Activated T-cell treated with anti-CD3 and anti-CD28 coated beads for 48 hours (primary cell): ENCODE measurements around the gene CYP26C1.
"Not testable (repeated sequence)": the region's sequence is repeated elsewhere in the genome, so short reads cannot be mapped to it uniquely, and the experiment has no call there.

Source experiments
- DNase-seq: peaks from one replicate; pipeline ENCODE4 v3.0.0-alpha.2; 2020; ENCODE audit warnings: low read depth

CYP26C1 gene

GRCh38 chr10:93077860-93078337 is 17.3 kb downstream of the CYP26C1 start:
- DNase-seq = no peak

GRCh38 chr10:93079663-93080349 is 19.2 kb downstream of the CYP26C1 start:
- DNase-seq = no peak

- no peak for DNase-seq
These were observed 19.9 kb downstream of the CYP26C1 start for GRCh38 chr10:93080350-93081046.

GRCh38 chr10:93081318-93081717 is 20.7 kb downstream of the CYP26C1 start:
- no peak for DNase-seq

GRCh38 chr10:93081834-93082233 is 21.2 kb downstream of the CYP26C1 start:
- DNase-seq = no peak

GRCh38 chr10:93083743-93084539 is 23.3 kb downstream of the CYP26C1 start:
- no peak for DNase-seq

- no peak for DNase-seq
These were observed 24.8 kb downstream of the CYP26C1 start for GRCh38 chr10:93085272-93085859.

GRCh38 chr10:93086289-93086688 is 25.7 kb downstream of the CYP26C1 start:
- DNase-seq = no peak

GRCh38 chr10:93087846-93088245 is 27.2 kb downstream of the CYP26C1 start:
- DNase-seq = no peak

- DNase-seq = no peak
These were observed 27.9 kb downstream of the CYP26C1 start for GRCh38 chr10:93088466-93088865.

GRCh38 chr10:93090619-93091018 is 30.0 kb downstream of the CYP26C1 start:
- no peak for DNase-seq

- DNase-seq = no peak
These were observed 31.4 kb downstream of the CYP26C1 start for GRCh38 chr10:93091960-93092359.

- no peak for DNase-seq
These were observed 34.6 kb downstream of the CYP26C1 start for GRCh38 chr10:93095225-93095624.

GRCh38 chr10:93096901-93097300 is 36.3 kb downstream of the CYP26C1 start:
- DNase-seq = no peak

- DNase-seq = no peak
These were observed 36.8 kb downstream of the CYP26C1 start for GRCh38 chr10:93097386-93097785.

GRCh38 chr10:93098816-93099215 is 38.2 kb downstream of the CYP26C1 start:
- no peak for DNase-seq

GRCh38 chr10:93099670-93100069 is 39.1 kb downstream of the CYP26C1 start:
- no peak for DNase-seq

- not testable (repeated sequence) for DNase-seq
These were observed 40.5 kb downstream of the CYP26C1 start for GRCh38 chr10:93101148-93101547.

GRCh38 chr10:93103953-93104352 is 43.4 kb downstream of the CYP26C1 start:
- DNase-seq = no peak

GRCh38 chr10:93106631-93107072 is 46.1 kb downstream of the CYP26C1 start:
- no peak for DNase-seq

- no peak for DNase-seq
These were observed 50.0 kb downstream of the CYP26C1 start for GRCh38 chr10:93110472-93111146.

GRCh38 chr10:93113042-93113441 is 52.4 kb downstream of the CYP26C1 start:
- no peak for DNase-seq
